HG03342 (cell line): ENCODE results near the gene PTPRG.
A peak's percentile ranks its signal among the peaks of the same experiment; 100 is the strongest.

Source experiments
- ATAC-seq: cut with Tn5 transposase; IDR thresholded peaks from one replicate; pipeline ENCODE4 v1.9.1; 2021; ENCODE audit warnings: mild to moderate bottlenecking, moderate library complexity; ENCODE audit not compliant: unreplicated experiment

The PTPRG gene

DNA sequence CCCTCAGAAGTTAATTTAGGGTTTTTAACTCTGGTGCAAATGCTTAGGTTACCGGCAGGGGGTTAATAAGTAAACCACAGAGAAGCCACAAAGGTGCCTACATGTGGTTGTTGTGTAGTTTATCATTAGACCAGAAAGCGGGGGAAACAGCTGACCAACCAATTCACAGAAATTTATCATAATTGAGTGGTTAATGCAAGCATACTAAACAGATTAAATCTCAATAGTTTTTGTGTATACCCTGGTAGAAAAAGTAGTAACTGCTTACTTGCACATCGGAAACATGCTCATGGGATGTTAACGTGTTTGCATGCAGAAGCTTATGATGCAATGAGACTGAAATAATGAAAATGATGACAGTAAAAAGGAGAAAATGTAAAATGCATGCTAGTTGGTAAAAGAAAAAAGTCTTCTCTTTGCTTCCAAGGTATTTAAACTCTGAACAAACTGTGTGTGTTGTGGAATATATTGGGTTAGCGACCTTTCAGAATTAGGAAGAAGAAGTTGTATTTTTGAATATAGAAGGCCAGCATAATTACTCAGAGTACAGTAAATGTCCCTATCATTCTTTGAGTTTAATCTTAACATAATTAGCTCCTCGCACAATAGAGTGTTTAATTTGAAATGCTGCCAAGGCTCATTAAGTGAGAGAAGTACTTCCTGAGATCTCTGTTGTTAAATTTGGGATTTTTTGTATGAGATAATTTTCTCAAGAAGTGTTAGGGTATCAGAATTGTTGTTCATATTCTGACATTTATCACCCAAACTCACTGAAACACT lies 316.2 kb downstream of the PTPRG start:
- peak; percentile 97 for ATAC-seq

DNA sequence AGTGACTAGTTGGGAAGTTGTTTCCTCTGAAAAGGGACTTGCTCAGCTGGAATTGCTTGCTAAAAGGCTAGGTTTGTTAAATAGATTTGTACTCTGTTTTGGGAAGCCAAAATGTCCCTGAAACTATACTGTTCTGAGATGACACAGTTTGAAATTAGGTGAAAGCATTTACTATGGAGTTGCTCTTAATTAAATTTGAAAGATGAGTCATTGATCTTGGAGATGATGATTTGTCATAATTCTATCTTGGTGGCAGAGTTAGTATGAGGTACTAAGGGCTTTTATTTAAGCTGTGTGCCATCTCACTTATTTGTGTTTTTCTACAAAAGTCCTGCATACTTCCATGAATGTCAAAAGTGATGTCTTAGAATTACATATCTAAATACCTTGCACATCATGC lies 320.9 kb downstream of the PTPRG start:
- ATAC-seq = no peak

DNA sequence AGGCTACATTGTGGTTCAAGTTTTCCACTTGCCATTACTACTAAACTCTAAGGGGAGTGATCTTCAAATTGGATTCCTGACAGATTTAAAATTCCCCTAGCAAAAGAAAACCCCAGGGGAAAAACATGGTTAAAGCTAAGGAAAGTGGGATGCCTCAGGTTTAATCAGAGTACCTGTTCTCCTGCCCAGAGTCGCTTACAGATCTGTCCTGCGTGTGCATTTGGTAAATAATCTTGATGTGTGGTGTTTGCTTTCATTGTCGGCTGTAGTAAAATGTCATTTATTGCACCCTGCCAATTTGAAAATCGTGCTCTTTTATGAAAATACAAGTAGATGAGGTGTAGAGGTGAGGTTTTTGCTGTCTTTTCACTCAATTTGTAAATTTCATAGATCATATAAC lies 323.4 kb downstream of the PTPRG start:
- no peak for ATAC-seq

DNA sequence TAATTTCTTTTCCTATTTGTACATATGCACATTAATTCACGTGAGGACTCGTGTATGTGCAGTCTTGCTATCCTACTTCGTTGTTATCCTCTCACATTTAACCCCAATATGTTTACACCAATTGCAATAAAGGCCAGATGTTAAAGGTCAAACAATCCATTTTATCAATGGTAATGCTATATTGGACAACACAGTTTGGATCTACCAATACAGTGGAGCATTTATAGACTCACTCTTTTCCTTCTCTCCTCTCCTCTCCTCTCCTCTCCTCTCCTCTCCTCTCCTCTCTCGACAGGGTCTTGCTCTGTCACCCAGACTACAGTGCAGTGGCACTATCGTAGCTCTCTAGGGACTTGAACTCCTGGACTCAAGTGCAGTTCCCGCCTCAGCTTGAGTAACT lies 324.0 kb downstream of the PTPRG start:
- ATAC-seq = no peak

DNA sequence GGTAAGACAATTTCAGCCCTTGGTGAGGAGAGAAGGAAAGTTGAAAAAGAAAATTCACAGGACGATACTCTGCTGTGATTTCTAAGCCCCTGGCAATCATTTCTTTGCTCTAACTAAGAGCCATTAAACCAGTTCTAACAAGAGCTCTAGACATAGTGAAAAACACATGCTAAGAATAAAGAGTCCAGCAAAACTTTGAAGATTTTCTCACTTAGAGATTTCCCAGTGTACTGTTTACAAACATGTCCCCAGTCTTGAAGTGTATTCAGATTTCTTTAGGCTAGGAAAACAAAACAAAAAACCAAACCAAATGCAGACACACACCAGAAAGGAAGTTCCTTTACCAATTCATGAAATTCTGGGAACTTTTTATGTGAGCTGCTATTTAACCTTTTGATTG lies 325.8 kb downstream of the PTPRG start:
- ATAC-seq = no peak

DNA sequence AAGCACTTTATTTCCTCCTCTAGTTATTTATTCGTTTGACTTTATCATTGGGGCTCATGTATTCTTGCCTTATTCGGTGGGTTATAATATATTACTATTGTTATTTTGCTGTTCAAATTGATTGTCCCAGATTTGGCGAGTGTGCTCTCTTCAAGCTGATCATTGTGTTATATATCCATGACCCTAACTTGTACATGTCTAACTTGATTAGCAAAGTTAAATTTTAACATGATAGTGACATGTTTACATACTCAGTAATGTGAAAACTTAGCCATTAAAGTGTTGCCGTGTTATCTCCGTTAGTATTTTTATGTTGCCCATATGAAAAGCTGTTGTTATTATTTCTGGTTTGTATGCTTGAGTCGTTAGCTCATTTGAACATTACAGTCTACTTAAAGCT lies 327.9 kb downstream of the PTPRG start:
- ATAC-seq = no peak

DNA sequence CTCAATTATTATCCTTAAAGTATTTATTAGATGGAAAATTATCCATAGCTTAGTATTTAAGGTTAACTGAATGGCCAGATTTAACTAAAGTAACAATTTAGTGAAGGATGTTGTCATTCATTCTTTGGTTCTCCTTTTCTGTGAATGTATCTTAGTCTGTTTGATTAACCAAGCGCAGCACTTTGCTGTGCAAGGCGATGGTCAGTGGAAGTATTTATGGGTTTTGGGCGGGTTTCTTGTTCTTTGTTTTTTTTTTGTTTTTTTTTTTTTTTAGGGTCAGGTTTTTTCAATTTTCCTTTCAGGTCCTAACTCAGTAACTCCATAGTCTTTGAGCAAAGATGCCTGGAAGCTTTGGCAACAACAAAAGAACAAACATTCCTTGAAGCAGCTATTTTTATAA lies 328.8 kb downstream of the PTPRG start:
- no peak for ATAC-seq

DNA sequence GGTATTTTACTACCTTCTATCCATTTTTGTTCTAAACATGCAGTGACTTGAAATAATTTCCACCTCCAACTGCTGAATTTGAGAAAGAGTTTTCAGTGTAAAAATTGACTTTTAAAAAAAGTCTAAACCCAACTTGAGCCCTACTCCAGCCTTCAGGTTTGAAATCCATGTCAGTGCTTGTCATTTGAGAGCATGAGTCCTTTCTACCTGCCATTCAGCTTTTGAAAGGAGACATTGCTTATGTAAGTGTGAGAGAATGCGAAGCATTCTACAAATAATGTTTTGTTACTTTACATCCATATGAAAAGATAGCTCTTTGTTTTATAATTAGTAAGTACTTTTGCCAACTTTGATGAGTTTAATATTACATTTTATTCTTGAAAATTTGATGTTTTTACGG lies 329.2 kb downstream of the PTPRG start:
- ATAC-seq = no peak

DNA sequence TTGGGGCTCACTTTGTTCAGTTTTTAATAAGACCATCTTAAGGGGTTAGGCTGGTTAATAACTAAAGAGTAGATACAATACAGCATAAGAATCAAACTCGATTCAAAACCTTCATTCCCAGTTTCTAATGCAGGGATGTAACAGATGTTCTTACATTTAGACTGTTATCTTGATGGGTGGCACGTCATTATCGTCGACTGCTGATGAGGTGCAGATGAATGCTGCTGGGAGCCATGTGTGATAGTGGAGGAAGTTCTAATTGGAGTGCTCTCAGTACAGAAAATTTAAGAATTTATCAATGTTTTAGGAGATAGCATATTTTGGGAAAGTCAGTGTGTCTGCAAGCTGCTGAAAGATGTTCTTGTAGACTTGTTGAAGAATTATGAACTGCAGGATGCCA lies 331.5 kb downstream of the PTPRG start:
- ATAC-seq = no peak

DNA sequence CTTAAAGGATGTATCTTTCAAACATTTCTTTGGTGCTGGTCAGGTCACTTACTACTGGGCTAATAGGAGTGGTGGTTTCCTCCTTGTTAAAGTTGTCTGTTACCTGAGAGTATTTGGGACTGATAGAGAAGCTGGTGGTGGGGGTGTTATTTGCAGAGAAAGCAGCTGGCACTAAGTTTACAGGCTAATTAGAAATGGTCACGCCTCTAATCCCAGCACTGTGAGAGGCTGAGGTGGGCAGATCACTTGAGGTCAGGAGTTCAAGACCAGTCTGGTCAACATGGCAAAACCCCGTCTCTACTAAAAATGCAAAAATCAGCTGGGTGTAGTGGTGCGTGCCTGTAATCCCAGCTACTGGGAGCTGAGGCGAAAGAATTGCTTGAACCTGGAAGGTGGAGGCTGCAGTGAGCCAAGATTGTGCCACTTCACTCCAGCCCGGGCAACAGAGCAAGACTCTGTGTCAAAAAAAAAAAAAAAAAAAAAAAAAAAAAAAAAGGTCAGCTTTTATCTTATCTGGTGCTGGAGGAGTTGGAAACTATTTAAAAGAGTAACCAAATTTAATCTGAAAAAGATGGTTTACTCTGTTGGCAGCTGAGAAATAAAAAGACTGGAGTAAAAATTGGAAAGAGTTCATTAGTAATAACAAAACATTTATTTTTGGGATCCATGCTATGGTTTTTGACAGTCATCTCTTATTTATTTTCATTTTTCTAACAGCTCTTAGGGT lies 332.6 kb downstream of the PTPRG start:
- ATAC-seq = no peak

DNA sequence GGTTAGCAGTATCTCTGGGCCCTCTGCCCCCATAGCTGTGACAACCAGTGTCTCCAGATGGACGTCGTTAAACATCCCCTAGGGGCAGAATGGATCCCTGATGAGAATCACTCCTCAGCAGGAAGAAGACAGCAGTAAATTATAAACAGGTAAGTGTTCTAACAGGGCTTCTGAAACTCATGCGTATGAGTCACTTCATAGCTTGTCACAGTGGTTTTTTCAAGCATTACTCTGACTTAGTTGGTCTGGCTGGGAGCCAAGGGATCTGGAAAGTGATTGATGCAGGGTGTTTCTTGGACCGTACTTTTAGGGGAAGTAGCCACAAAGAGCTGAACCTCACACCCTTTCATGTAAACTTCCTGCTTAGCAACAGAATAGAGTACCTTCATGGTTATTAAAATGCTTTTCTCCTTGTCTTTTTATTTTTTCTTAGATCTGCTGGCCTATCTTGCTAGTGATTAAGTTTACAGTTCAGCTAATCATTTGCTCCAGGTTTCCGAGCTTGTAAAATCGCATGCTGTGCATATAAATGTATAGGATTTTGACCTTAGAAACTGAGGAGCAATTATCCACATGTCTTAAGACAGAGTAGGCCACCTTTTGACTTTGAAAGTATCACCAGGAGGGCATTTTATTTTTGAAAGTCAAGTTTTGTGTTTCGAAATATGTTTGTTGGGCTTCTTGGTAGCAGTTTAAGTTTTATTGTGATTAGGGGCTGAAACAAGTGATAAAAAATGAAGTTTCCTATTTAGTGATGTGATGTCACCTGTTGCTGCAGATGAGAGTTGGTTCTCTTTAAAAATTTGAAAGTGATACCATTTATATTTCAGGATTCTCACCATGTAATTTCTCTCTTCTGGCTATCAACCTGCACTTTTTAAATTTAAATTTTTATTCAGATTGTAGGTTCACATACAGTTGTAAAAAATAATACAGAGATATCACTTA lies 333.9 kb downstream of the PTPRG start:
- peak; percentile 96 for ATAC-seq

DNA sequence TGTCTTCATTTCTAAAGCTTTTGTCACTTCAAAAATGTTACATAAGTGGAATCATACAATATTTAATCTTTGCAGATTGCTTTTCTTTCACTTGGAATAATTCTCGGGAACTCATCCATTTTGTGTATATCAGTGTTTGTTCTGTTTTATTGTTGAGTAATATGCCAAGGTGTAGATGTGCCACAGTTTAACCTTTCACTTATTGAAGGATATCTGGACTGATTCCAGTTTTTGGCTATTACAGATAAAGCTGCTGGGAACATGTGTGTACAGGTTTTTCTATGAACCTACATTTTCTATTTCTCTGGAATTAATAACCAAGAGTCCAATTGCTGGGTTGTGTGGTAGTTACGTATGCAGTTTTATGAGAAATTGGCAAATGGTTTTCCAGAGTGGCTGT lies 334.9 kb downstream of the PTPRG start:
- no peak for ATAC-seq

DNA sequence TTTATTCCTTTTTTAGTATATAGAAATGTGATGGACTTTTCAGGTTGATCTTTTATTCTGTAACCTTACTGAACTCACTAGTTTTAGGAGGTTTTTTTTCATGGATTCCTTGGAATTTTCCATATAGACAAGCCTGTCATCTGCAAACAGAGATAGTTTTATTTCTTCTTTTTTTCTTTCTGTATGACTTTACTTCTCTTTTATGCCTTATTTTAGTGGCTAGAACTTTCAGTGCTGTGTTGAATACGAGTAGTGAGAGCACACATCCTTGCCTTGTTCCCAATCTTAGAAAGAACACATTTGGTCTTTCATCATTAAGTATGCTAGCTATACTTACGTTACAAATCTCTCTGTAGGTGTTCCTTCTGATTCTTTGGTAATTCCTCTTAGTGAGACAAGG lies 336.5 kb downstream of the PTPRG start:
- no peak for ATAC-seq

DNA sequence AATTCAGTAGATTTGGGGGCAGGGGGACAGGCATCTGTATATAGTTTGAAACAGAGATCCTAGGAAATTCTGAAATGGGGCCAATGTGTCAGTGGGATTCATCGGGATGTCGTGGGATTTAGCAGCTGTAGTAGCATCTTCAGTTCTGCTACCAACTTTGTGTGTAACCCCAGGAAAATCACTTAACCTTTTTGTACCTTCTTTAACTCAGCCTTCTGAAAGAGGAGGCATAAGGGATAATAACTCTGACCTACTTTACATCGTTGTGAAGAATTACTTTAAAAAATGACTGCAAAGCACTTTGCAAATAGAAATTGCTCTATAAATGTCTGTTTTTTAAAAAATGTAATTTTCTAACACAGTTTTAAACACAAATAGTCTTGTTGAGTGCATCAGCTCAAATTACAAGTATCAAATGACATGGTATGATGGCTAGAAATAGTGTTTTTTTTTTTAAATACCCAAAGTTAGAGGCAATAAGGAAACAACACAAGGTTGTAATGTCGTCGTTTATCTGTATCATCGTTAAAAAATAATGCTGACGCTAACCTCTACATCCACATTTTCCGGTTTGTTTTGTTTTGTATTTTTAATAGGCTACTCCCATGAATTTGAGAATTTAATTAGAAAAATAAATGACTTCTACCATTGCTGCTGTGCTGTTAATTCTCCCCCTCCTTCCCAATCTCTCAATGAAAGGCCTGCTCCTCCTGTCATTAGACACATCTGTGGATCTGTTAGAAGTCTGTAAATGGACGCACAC lies 338.5 kb downstream of the PTPRG start:
- no peak for ATAC-seq

DNA sequence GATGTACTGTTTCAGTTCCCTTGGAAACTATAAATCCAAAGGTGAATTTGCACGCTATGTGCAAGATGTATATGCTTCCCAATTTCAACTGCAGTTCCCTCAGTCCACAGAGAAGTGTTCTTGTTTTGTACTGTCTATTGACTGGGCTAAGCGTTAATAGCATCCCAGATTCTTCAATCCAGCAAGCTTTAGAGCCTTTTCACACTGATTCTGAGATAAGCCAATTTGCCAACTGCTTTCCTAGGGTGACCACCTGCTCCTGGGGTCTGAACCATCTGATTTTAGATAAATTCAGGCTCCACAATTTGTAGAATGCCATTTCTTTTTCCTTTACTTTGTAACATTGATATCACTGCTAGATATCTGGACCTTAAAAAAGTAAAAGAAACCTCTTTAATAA lies 340.1 kb downstream of the PTPRG start:
- ATAC-seq = no peak

DNA sequence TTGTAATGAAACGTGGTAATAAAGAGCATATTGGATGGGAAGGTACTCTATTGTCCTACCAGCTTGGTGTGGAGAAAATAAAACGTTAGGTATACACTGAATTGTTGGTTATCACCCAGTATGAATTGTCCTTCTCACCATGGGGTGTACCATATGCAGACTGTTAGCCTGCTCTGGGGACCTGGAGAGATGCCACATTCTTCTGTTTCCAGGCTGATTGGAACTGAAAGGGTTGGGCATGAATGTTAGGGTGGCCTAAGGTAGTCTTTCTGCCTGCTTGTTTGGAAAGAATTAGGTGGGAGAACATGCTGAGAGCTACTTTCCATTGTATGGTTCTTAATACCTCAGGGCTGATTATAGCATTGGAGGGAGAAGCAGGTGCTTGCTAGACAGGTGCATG lies 340.6 kb downstream of the PTPRG start:
- ATAC-seq = no peak

DNA sequence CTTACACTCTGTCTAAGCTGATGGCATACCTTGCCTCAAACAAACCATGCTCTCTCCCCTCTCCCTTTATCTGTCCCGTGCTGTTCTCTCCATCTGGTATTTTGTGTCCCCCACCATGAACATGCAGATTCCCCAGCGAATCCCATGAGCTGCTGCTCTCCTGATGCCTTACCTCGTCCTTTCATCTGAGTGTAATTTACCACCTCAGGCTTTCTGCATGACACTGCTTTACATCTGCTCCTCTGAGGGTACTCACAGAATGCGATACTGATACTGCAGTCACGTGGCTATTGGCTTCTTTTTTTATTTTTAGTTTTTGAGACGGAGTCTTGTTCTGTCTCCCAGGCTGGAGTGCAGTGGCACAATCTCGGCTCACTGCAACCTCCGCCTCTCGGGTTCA lies 341.7 kb downstream of the PTPRG start:
- no peak for ATAC-seq

DNA sequence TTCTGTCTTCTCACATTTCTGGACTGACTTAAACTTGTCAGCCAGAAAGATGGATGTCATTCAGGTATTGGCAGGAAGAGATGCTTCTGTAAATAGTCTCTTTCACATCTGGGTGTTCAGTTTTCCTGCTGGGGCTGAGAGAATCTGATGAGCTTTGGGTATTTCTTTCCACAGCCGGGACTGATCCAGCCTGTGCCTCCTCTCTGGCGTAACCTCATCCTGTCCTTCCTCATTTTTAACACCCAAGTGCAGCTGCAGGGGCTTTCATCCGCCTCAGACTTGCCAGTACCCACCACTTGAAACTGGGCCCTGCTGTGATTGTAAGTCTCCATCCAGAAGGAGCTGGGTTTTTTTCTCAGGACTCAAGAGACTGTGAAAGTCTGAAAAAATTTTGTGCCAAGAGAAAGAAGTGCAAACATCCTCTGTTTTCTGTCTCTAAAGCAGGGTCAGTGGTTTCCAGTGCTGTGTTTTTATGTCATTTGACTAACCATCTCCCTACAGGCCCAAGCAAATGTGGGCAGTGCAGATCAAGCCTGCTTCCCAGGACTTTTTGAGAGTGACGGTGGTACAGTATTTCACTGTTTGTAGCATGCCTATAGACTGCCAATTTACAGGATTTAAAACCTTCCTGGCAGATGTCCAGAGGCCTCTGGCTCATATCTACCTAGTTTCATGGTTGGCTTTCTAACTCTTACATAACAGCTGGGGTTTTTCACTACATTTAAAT lies 342.7 kb downstream of the PTPRG start:
- peak; percentile 59 for ATAC-seq

DNA sequence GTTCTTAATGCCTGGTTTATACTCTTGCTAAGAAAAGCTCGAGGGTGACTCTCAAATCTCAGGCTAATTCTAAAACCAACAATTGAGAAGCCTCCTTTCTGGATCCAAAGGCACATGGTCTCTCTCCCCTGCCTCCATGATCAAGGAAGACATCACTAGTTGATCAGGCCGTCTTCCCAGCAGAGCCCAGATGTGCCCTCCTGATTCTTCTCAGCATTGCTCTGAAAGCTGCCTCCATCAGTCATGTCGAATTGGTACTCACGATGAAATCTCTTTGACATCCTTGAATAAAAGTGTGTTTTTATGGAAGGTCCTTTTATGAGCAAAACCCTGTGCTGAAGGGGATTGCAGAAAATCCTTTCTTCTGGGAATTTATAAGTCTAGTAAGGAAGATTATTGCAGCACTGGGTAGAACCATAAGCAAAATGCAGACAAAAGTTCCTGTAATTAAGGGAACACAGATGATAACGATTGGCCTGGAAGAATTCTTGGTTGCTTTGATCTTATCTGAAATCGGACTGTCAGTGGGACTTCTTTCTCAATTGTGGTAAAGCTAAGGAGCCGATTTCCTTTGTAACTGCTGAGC lies 345.9 kb downstream of the PTPRG start:
- ATAC-seq = no peak

DNA sequence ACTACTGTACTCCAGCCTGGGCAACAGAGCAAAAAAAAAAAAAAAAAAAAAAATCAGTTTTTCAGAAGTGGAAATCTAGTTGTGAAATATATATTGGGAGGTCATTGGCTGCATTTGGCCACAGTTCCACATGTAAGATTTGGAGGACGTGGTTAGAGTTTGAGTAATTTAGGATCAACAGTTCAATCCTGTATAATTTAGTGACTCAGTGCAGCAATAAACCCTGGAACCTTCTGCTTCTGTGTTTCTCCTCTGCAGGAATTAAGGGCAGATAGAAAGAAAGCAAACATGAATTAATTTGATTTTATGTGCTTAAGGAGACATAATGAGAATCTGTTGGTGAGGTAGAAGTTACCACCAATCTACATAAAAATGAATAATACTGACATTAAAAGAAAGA lies 347.0 kb downstream of the PTPRG start:
- ATAC-seq = no peak
